GM18867 (cell line): Measurements from ENCODE around the gene NKTR.
"Not testable (repeated sequence)": the region's sequence is repeated elsewhere in the genome, so short reads cannot be mapped to it uniquely, and the experiment has no call there.

Source experiments
- ATAC-seq: cut with Tn5 transposase; IDR thresholded peaks from one replicate; pipeline ENCODE4 v1.9.1; 2021; ENCODE audit warnings: mild to moderate bottlenecking, moderate library complexity; ENCODE audit not compliant: unreplicated experiment

Gene NKTR

GRCh38 chr3:42600111-42600957 is at the start of gene NKTR:
Gene NKTR (plus strand): TSS chr3:42600686. CDS start chr3:42601007, 321 bp downstream.
- ATAC-seq, result peak; percentile 82

- no peak for ATAC-seq
Observed at GRCh38 chr3:42552830-42553229, 47.7 kb upstream of the NKTR start.

- ATAC-seq, result peak; percentile 70
Observed at GRCh38 chr3:42556089-42556632, 44.3 kb upstream of the NKTR start.

DNA sequence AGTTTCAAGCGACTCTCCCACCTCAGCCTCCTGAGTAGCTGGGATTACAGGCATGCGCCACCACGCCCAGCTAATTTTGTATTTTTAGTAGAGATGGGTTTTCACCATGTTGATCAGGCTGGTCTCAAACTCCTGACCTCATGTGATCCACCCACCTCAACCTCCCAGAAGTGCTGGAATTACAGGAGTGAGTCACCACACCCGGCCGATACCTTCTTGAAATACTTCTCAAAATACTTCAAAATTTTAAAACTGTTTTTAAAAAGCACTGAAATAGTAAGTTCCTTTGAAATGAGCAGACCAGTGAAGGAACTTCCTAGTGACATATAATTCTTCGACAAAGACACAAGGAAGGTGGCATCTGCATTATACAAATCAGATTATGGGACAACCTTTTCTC is 43.7 kb upstream of the NKTR start:
- not testable (repeated sequence) for ATAC-seq

DNA sequence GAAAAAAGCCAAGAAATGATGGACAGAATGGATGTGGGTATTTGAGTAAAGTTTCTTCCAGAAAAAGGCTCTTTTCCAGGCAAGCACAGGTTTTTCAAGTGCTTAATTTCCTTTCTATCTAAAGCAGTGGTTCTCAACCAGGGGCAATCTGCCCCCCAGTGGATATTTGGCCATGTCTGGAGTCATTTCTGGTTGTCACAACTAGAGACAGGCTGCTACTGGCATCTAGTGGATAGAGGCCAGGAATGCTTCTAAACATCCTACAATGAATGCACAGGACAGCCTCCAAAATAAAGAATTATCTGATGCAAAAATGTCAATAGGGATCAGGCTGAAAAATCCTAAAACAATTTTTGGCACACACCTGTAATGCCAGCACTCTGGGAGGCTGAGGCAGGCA is 42.6 kb upstream of the NKTR start:
- ATAC-seq, result no peak

DNA sequence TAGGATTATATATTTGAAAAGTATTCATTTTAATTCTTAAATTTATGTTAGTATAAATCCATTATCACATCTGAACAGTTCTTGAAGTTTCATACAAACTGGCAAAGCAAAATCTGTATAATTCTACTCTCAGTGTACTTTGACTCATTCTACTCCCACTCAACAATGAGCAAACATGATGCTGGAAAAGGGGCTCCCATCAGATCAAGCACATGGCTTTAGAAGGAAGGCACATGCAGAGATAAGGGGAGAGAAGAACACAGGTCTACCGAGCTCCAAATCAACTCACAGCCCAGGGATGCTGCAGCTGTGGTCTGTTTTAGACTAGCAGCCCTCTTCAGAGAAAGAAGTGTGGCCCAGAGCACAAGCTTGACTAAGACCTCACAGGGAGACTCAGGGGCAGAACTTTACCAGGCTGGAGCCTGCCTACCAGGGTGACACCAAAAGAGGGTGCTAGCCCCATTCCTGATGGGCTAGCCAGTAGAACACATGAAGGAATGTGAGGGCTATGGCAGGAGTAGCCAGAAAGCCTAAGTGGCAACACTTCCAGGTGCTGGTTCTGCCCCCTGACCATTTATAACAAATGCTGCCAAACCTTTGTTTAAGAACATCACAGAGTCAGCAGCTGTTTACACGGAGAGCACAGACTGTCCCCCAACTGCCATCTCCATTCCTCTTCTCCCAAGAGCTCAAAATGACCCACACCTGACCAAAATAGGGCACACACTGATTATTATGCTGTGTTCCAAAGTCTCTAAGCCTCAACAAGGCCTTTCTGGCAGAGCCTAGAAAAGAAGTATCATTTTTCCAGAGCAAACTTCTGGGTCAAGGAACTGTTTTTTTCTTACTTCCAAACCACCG is 38.2 kb upstream of the NKTR start:
- no peak for ATAC-seq

DNA sequence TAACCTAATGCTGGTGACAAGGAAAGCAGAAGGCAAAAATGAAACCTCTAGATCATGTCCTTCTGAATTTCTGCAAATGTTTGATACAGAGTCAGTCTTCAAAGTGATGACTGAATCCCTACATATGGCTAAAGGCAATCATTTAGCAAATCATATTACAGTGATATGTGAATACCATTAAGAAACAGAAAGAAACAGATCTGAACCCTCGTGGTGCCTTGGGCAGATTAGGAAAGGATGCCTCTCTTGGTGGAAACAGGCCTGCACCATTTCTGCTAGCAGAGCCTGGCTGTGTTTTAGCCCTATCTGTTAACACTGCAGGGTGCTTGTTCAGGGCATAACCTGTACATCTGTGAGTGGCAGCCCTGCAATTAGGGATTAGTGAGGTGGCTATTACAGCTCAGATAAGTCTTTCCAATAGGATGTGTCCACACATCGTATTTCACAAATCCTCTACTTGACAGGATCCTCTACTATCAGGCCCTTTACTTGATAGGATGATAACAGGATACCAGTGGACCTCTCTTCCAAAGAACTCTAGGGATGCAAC is 30.8 kb upstream of the NKTR start:
- ATAC-seq, result no peak

DNA sequence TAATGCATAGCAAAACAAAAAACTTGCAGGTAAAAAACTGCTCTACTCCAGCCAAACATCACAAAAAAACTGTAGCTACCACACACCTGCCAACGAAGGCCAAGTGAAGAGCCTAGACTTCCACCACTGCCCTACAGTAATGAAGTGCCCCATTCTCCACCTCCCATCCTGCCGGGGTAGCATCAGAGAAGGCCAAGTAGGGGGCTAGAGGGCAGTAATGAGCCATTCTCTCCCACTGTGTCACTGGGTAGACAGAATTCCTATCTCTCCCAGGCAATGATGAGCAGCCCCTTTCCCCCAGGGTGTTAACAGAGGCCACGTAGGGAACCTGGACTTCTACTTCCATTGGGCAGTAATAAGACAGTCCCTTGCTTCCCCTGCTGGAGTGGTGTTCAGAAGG is 28.2 kb upstream of the NKTR start:
- ATAC-seq, result no peak

DNA sequence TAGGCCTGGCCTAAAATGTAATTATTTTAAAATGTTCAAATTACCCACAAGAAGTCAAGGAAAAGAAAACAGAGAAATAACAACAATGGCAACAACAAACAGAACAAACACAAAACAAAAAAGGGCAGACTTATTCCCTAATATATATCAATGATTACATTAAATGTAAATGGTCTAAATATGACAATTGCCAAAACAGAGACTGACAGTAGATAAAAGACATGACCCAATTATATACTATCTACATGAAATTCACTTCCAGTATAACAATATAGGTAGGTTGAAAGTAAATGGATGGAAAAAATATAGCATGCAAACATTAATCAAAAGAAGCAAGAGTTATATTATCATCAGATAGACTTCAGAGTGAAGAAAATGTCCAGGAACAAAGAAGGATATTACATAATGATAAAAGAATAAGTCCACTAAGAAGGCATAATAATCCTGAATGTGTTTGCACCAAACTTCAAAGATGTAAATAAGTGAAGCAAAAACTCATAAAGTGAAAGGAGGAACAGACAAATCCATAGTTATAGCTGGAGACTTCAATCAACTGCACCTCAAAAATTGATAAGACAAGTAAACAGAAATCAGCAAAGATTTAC is 25.2 kb upstream of the NKTR start:
- no peak for ATAC-seq

DNA sequence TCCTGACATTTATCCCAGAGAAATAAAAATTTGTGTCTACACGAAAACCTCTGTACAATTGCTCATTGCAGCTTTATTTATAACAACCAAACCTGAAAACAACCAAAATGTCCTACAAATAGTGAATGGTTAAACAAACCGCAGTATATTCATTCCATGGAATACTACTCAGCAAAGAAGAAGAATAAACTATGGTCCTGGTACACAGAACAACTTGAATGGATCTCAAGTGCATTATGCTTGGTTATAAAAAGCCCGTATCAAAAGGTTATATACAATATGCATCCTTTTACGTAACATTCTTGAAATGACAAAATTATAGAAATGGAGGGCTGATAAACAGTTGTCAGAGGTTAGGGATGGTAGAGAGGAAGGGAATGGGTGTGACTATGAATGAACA is 22.4 kb upstream of the NKTR start:
- no peak for ATAC-seq

DNA sequence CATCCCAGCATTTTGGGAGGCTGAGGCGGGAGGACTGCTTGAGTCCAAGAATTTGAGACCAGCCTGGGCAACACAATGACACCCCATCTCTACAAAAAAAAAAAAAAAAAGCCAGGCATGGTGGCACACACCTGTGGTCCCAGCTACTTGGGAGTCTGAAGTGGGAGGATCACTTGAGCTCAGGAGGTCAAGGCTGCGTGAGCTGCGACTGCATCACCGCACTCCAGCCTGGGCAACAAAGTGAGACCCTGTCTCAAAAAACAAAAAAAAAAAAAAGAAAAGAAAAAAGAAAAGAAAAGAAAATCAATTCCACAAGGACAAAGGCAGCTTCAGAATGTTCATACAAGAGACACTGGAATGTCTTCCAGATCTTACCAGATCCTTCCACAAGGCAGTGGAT is 21.1 kb upstream of the NKTR start:
- not testable (repeated sequence) for ATAC-seq

DNA sequence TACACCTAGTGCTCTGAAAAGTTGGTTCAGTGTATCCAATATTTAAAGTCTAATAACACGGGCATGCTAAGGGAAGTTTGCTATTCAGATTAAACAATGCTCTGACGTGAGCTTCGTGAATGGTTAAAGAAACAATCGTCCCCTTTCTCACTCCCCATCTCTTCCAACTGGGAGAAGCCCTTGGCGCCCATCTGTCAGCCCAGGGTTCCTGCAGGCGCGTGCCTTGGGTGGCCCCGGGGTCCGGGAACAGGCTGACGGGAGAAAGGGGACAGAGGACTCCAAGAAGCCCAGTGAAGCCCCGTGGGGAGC is 19.1 kb upstream of the NKTR start:
- no peak for ATAC-seq

DNA sequence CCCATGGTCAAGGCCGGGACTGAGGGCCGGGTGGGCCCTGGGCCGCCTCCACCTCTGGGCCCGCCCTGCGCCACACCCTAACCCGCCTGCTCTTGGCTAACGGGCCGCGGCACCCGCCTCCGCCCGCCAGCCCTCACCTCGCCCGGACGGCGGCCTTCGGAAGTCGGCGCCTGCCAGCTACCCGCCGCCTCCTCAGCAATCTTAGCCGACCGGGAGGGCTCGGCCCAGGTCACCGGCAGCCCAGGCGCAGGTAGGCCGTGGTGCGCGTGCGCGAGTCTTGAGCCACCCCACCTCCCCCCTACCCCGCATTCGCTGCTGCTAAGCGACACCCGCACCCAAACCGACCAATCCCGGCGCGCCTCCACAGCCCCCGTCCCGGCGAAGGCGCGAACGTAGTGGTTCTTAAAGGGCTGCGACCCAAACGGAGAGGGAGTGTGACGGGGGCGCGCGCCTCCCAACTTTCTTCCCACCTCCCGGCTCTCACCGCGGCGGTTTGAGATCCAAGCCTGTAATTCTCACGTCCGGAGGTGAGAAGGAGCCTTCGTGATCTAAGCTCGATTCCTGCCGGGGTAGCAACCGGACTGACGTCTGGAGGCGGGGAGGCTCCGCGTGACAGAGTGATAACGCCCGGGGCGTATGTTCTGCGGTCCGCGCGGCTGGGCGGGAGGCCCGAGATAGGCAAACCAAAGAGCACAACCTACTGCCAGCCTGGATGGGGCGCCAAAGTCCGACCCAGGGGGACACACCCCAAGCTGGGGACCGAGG is 18.6 kb upstream of the NKTR start, which contains the start of gene SEC22C:
Gene SEC22C, minus strand, starts transcription at position 259 of the 765 bp plus-strand sequence. CDS start 12,921 bp downstream, outside the sequence.
- ATAC-seq, result peak; percentile 87

DNA sequence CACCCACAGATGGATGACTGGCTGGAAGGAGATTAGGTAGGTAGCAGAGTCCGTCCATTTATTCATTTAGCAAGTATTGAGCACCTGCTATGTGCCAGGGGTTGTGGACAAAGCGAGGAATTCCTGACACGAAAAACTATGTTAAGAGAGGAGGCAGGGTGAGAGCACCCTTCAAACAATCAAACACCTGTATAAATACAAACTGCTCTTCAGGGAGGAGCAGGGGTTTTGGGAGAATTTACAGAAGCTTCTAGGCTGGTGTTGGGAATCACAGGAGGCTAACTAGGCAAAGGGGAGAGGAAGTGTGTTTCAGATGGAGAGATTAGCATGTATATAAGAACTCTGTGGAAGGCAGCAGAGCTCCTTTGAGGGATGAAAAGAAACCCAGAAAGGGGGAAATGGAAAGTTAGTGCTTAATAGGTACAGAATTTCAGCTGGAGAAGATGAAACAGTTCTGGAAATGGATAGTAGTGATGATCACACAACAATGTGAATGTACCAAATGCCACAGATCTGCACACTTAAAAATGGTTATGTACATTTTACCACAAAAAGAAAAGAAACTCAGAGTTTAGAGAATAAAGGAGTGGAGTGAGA is 17.9 kb upstream of the NKTR start:
- ATAC-seq, result no peak

DNA sequence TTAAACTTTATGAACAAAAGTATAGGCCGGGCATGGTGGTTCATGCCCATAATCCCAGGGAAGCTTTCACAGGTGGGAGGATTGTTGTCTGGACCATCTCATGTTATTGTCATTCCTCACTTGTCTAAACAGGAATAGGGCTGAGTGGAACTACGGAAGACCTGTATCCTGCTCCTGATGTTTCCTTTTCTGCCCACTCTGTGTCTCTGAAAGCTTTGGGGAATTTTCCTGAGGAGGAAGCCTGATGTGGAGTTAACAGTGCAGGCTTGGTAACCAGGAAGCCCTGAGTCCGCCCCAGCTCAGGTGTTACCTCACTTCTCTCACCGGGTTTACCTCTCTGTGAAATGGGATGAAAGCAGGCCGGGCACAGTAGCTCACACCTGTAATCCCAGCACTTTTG is 11.9 kb upstream of the NKTR start:
- no peak for ATAC-seq

DNA sequence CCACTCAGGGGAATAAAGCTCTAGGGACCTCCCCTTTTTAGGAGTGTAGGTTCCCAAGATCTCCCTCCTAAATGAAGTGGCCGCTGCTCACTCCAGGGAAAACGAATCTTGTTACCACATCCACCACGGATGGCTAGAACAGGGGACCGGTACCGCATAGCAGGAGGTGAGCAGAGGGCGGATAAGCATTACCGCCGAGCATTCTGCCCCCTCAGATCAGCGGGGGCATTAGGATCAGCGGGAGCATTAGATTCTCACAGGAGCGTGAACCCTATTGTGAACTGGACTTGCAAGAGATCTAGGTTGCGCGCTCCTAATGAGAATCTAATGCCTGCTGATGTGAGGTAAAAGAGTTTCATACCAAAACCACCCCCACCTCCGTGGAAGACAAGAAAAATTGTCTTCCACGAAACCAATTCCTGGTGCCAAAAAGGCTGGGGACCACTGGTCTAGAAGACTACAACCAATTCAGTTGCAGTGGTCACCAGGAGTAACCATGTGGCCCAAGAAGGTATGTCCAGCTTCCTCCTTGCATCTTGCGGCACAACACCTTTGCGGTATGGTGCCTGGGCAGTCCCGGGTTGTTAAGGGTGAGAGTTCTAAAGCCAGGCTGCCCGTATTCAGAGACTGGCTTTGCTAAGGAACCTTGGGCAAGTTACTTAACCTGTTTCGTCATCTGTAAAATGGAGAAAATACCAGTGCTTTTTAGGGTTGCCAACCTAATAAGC is 10.9 kb upstream of the NKTR start:
- no peak for ATAC-seq

GRCh38 chr3:42590989-42591756 is 9.3 kb upstream of the NKTR start:
- ATAC-seq, result no peak

DNA sequence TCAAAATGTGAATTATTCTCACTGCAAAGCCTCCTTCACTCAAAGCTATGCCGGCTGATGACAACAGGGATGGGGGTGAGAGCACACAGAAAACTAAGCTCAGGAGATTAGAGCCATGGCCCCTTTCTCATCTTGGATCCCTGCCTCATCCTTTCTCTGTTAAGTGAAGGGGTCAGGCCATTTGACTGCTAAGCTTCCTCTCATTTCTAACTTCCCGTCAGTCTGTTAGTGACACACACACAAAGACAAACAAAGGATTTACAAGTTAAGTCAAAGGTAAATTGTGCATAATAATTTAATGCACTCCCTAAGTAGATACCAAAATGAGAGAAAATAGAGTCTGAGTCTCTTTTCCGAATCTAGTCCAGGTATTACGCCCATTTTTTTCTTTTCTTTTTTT is 8.7 kb upstream of the NKTR start:
- ATAC-seq, result no peak
